HCT116 (cell line): ENCODE results near the gene HDDC3. TPM values are rescaled to one million over a fixed set of nuclear protein-coding genes. Genes with fewer than 3 reads are reported as not detected.

Experiments used
- ATAC-seq: fragments of 200-7000 bp; cut with Tn5 transposase; 2 replicates; pipeline ENCODE4 v1.9.1; 2020; ENCODE audit warnings: mild to moderate bottlenecking, moderate library complexity
- BruUV-seq: library from RNA; stranded (reverse); fragments of 400-500 nt; replicated peaks from 2 replicates; lab custom pipeline; 2021; lab: Mats Ljungman, UMichigan
- CTCF ChIA-PET: fragments of 300-600 bp; sonication (Branson Sonifier 250); formaldehyde crosslinking; loops from one replicate; lab custom pipeline; 2021; ENCODE audit warnings: antibody characterized with exemption; lab: Charles Lee
- POLR2A ChIA-PET: fragments of 300-600, 350-600 bp; sonication (Branson Sonifier 250); formaldehyde crosslinking; loops from one replicate; lab custom pipeline; 2021; ENCODE audit warnings: antibody characterized with exemption; lab: Charles Lee
- RAD21 ChIA-PET, 2 experiments: fragments of 300-600 bp; sonication (Branson Sonifier 250); formaldehyde crosslinking; loops; one replicate each; lab custom pipeline; 2023; ENCODE audit warnings: low total read pairs in 2 of 2; ENCODE audit not compliant: uncharacterized antibody in 2 of 2, unreplicated experiment in 2 of 2, low non-redundant PET in 1 of 2; lab: Charles Lee
- DNase-seq: peaks from one replicate; pipeline ENCODE4 v3.0.0-alpha.2; 2010; ENCODE audit warnings: low read depth, low spot score
- H2AFZ ChIP-seq: fragments of 200-600 bp; shearing (Covaris generic), sonication (generic); 2 replicates; pipeline ENCODE4 v1.6.1; 2017; ENCODE audit warnings: low read depth, mixed run types, mixed read lengths, antibody characterized with exemption, low read length; ENCODE audit not compliant: poor library complexity, severe bottlenecking
- H3K27ac ChIP-seq: 2 replicates; pipeline ENCODE4 v1.5.1; 2012; ENCODE audit warnings: low read depth, low read length
- H3K27me3 ChIP-seq: fragments of 200-600 bp; sonication (generic); 2 replicates; pipeline ENCODE4 v1.6.1; 2016; ENCODE audit warnings: mixed run types, low read length, mixed read lengths; ENCODE audit not compliant: insufficient read depth
- H3K36me3 ChIP-seq, 2 experiments: fragments of 200-500 bp in 1 of 2; fragments of 200-600 bp in 1 of 2; sonication (Bioruptor generic) in 1 of 2; sonication (generic) in 1 of 2; 2 replicates each; pipeline versions ENCODE4 v1.5.1 to v1.6.1; 2014 to 2016; ENCODE audit warnings: low read length in 2 of 2, inconsistent platforms in 1 of 2, mixed read lengths in 1 of 2, mixed run types in 1 of 2; ENCODE audit not compliant: insufficient read depth in 2 of 2, control insufficient read depth in 1 of 2
- H3K4me1 ChIP-seq, 2 experiments: fragments of 200-600 bp in 1 of 2; sonication (generic) in 1 of 2; 2 replicates each; pipeline versions ENCODE4 v1.5.1 to v1.6.1; 2012 to 2017; ENCODE audit warnings: low read length in 2 of 2, inconsistent platforms in 1 of 2, mild to moderate bottlenecking in 1 of 2, mixed read lengths in 1 of 2, mixed run types in 1 of 2, moderate library complexity in 1 of 2; ENCODE audit not compliant: insufficient read depth in 2 of 2, control insufficient read depth in 1 of 2
- H3K4me2 ChIP-seq: fragments of 200-600 bp; sonication (generic); 2 replicates; pipeline ENCODE4 v1.6.1; 2017; ENCODE audit warnings: mixed run types, low read length, mixed read lengths
- H3K4me3 ChIP-seq, 2 experiments: fragments of 200-600 bp in 1 of 2; sonication (generic) in 1 of 2; replicated peaks in 1 of 2; 2 replicates each; pipeline ENCODE4 v1.5.1; 2011 to 2016; ENCODE audit warnings: low read length in 2 of 2, control low read depth in 1 of 2, low read depth in 1 of 2, mild to moderate bottlenecking in 1 of 2, mixed read lengths in 1 of 2, mixed run types in 1 of 2
- H3K79me2 ChIP-seq: fragments of 200-600 bp; sonication (generic); 2 replicates; pipeline ENCODE4 v1.6.1; 2017; ENCODE audit warnings: mild to moderate bottlenecking, mixed run types, low read length, moderate library complexity, mixed read lengths; ENCODE audit not compliant: insufficient read depth
- H3K9ac ChIP-seq: fragments of 200-600 bp; sonication (generic); 2 replicates; pipeline ENCODE4 v1.6.1; 2016; ENCODE audit warnings: low read length, mixed read lengths
- H3K9me2 ChIP-seq: fragments of 200-600 bp; sonication (generic), shearing (Covaris generic); 2 replicates; pipeline ENCODE4 v1.6.1; 2017; ENCODE audit warnings: mixed run types, mild to moderate bottlenecking, moderate library complexity; ENCODE audit not compliant: insufficient read depth
- H3K9me3 ChIP-seq, 2 experiments: fragments of 200-500 bp in 1 of 2; fragments of 200-600 bp in 1 of 2; sonication (Bioruptor generic) in 1 of 2; sonication (generic) in 1 of 2; 2 replicates each; pipeline ENCODE4 v1.6.1; 2014 to 2017; ENCODE audit warnings: low read length in 2 of 2, mixed read lengths in 2 of 2, inconsistent platforms in 1 of 2, low read depth in 1 of 2, mild to moderate bottlenecking in 1 of 2, mixed run types in 1 of 2, moderate library complexity in 1 of 2; ENCODE audit not compliant: control insufficient read depth in 1 of 2, insufficient read depth in 1 of 2
- H4K20me1 ChIP-seq: fragments of 200-600 bp; sonication (generic), shearing (Covaris generic); 2 replicates; pipeline ENCODE4 v1.6.1; 2017; ENCODE audit warnings: mixed run types, mild to moderate bottlenecking, moderate library complexity; ENCODE audit not compliant: insufficient read depth
- ATF3 ChIP-seq: IDR thresholded peaks from 2 replicates; pipeline ENCODE4 v1.6.1; 2012
- CEBPB ChIP-seq: IDR thresholded peaks from 2 replicates; pipeline ENCODE4 v1.6.1; 2012; ENCODE audit warnings: low read depth
- EZH2phosphoT487 ChIP-seq: fragments of 200-600 bp; IDR thresholded peaks from 2 replicates; pipeline ENCODE4 v1.6.1; 2018; ENCODE audit warnings: antibody characterized with exemption, borderline replicate concordance
- FOSL1 ChIP-seq: IDR thresholded peaks from 2 replicates; pipeline ENCODE4 v1.6.1; 2012; ENCODE audit warnings: low read depth
- JUND ChIP-seq: IDR thresholded peaks from 2 replicates; pipeline ENCODE4 v1.6.1; 2012
- POLR2A ChIP-seq: IDR thresholded peaks from 2 replicates; pipeline ENCODE4 v1.7.0; 2011; ENCODE audit warnings: borderline replicate concordance; ENCODE audit not compliant: insufficient read depth, insufficient read length; ENCODE audit errors: extremely low read depth
- POLR2AphosphoS5 ChIP-seq: IDR thresholded peaks from 2 replicates; pipeline ENCODE4 v1.6.1; 2011; ENCODE audit warnings: mild to moderate bottlenecking, low read depth, low read length, moderate library complexity
- RAD21 ChIP-seq: IDR thresholded peaks from 2 replicates; pipeline ENCODE4 v1.6.1; 2012; ENCODE audit warnings: low read depth, mild to moderate bottlenecking
- REST ChIP-seq: IDR thresholded peaks from 2 replicates; pipeline ENCODE4 v1.6.1; 2012; ENCODE audit warnings: low read depth
- SP1 ChIP-seq: IDR thresholded peaks from 2 replicates; pipeline ENCODE4 v1.6.1; 2012; ENCODE audit warnings: low read depth
- TCF7L2 ChIP-seq: IDR thresholded peaks from 2 replicates; pipeline ENCODE4 v1.7.0; 2011; ENCODE audit warnings: borderline replicate concordance, inconsistent platforms; ENCODE audit not compliant: insufficient read depth, insufficient read length; ENCODE audit errors: extremely low read depth
- YY1 ChIP-seq: IDR thresholded peaks from 2 replicates; pipeline ENCODE4 v1.6.1; 2011; ENCODE audit warnings: low read length, low read depth, moderate library complexity, mild to moderate bottlenecking; ENCODE audit not compliant: insufficient replicate concordance; ENCODE audit errors: extremely low read depth
- ZFX ChIP-seq: fragments of 450-650 bp; IDR thresholded peaks from 2 replicates; pipeline ENCODE4 v1.6.1; 2017
- ZNF274 ChIP-seq: fragments of 200-500 bp; sonication (Bioruptor generic); IDR thresholded peaks from 2 replicates; pipeline ENCODE4 v1.6.1; 2014; ENCODE audit warnings: mild to moderate bottlenecking, low read depth, low read length, inconsistent platforms
- intact Hi-C: fragments of 100-400 bp; cut with micrococcal nuclease; formaldehyde crosslinking; loops from 2 replicates; pipeline ENCODE4 v1.10.0; 2022
- total RNA-seq: library from RNA; stranded (reverse); gene quantifications from one replicate; pipeline ENCODE4 v1.2.1, GENCODE V29; 2021; ENCODE audit not compliant: unreplicated experiment

The HDDC3 gene
- total RNA-seq, 1 experiment from 2014 or later = 20.4 TPM

GRCh38 chr15:90887037-90887481, 45.3 kb downstream of the HDDC3 start:
- peaks cover 0 to 3% of the 10 kb centered on the region in 2 experiments; a peak in 1 of 4 replicates for H3K4me1 ChIP-seq
- H3K36me3 ChIP-seq = no peaks in the 10 kb centered on the region
- no peak for DNase-seq
- no TSS peak for BruUV-seq
- no peaks in the 10 kb centered on the region for H3K27me3 ChIP-seq
- ChIA-PET POLR2A (no interaction called here), CTCF (interaction anchor here (1.6 to 2.8 kb wide), 3 partner anchors 237 to 594 kb away, joined by 7 to 18 read pairs (median 15); no protein-coding TSS in a partner anchor), RAD21 (interaction anchor here in 1 of 2 experiments (2.2 kb wide), 1 partner anchor 239 kb away, joined by 6 read pairs; no protein-coding TSS in a partner anchor)
- intact Hi-C loops = loop anchor here (5.0 kb wide), 1 partner anchor 405 kb away; no protein-coding TSS in a partner anchor
- H3K9me2 ChIP-seq = no peaks in the 10 kb centered on the region
- H3K9me3 ChIP-seq = no peaks in the 10 kb centered on the region
- TF ChIP-seq POLR2A (no peak), ZFX (no peak), JUND (no peak), CEBPB (no peak), EZH2phosphoT487 (no peak), ZNF274 (no peak), REST (no peak), ATF3 (no peak), POLR2AphosphoS5 (no peak), RAD21 (no peak), FOSL1 (no peak), YY1 (no peak), SP1 (no peak), TCF7L2 (no peak)
- no peak overlapping the region for H2AFZ ChIP-seq
- ATAC-seq = no peak
- no peak overlapping the region for H3K9ac ChIP-seq
- H3K4me3 ChIP-seq = no peak overlapping the region
- no peaks in the 10 kb centered on the region for H4K20me1 ChIP-seq
- no peak overlapping the region for H3K27ac ChIP-seq
- no peaks in the 10 kb centered on the region for H3K79me2 ChIP-seq
- no peak overlapping the region for H3K4me2 ChIP-seq
